OCI-LY7 (cell line): ENCODE measurements around the gene NPEPPS. TPM values are rescaled to one million over a fixed set of nuclear protein-coding genes. Genes with fewer than 3 reads are reported as not detected.

Source experiments
- BruUV-seq: library from RNA; stranded (reverse); fragments of 400-500 nt; replicated peaks from 2 replicates; lab custom pipeline; 2021; lab: Mats Ljungman, UMichigan
- CTCF ChIA-PET: fragments of 300-600 bp; sonication (Branson Sonifier 250); formaldehyde crosslinking; loops from one replicate; lab custom pipeline; 2022; ENCODE audit warnings: antibody characterized with exemption; ENCODE audit not compliant: unreplicated experiment; lab: Charles Lee
- POLR2A ChIA-PET: fragments of 300-600 bp; sonication (Branson Sonifier 250); formaldehyde crosslinking; loops from one replicate; lab custom pipeline; 2022; ENCODE audit warnings: antibody characterized with exemption; lab: Charles Lee
- DNase-seq: peaks from one replicate; pipeline ENCODE4 v3.0.0-alpha.2; 2015; ENCODE audit warnings: low spot score
- H2AFZ ChIP-seq: fragments of 200-600 bp; sonication (generic), shearing (Covaris generic); 2 replicates; pipeline ENCODE4 v1.6.1; 2014; ENCODE audit warnings: mild to moderate bottlenecking, antibody characterized with exemption, low read length, moderate library complexity
- H3K27ac ChIP-seq: fragments of 200-600 bp; sonication (generic); 2 replicates; pipeline ENCODE4 v1.5.1; 2014; ENCODE audit warnings: mixed run types, low read depth, mild to moderate bottlenecking, moderate library complexity, low read length, inconsistent platforms; ENCODE audit not compliant: poor library complexity, severe bottlenecking
- H3K36me3 ChIP-seq: fragments of 200-600 bp; sonication (generic); 2 replicates; pipeline ENCODE4 v1.6.1; 2014; ENCODE audit warnings: mild to moderate bottlenecking, antibody characterized with exemption, low read length, moderate library complexity, mixed read lengths; ENCODE audit not compliant: insufficient read depth
- H3K4me1 ChIP-seq: fragments of 200-600 bp; sonication (generic); 2 replicates; pipeline ENCODE4 v1.5.1; 2014; ENCODE audit warnings: mild to moderate bottlenecking, low read length; ENCODE audit not compliant: insufficient read depth, poor library complexity, severe bottlenecking
- H3K4me2 ChIP-seq: fragments of 200-600 bp; sonication (generic); 2 replicates; pipeline ENCODE4 v1.6.1; 2014; ENCODE audit warnings: mild to moderate bottlenecking, low read length
- H3K4me3 ChIP-seq: fragments of 200-600 bp; sonication (generic); 2 replicates; pipeline ENCODE4 v1.5.1; 2014; ENCODE audit warnings: mild to moderate bottlenecking, low read depth, low read length; ENCODE audit not compliant: poor library complexity, severe bottlenecking
- H3K79me2 ChIP-seq: fragments of 200-600 bp; sonication (generic); 2 replicates; pipeline ENCODE4 v1.6.1; 2016; ENCODE audit warnings: low read depth, mild to moderate bottlenecking, low read length, moderate library complexity, mixed read lengths; ENCODE audit not compliant: insufficient read depth
- H3K9me2 ChIP-seq: fragments of 200-600 bp; sonication (generic); 2 replicates; pipeline ENCODE4 v1.6.1; 2016; ENCODE audit warnings: mild to moderate bottlenecking, low read length, mixed read lengths; ENCODE audit not compliant: insufficient read depth
- H3K9me3 ChIP-seq: fragments of 200-600 bp; sonication (generic); 2 replicates; pipeline ENCODE4 v1.6.1; 2014; ENCODE audit warnings: mild to moderate bottlenecking, mixed run types, low read length, mixed read lengths
- H4K20me1 ChIP-seq: fragments of 200-600 bp; sonication (generic); 2 replicates; pipeline ENCODE4 v1.6.1; 2014; ENCODE audit warnings: mild to moderate bottlenecking, antibody characterized with exemption, low read length, moderate library complexity, mixed read lengths; ENCODE audit not compliant: insufficient read depth
- CTCF ChIP-seq: fragments of 200-600 bp; sonication (generic); conservative IDR thresholded peaks from 2 replicates; pipeline ENCODE4 v1.5.1; 2014; ENCODE audit warnings: mild to moderate bottlenecking, antibody characterized with exemption, low read length, moderate library complexity, mixed read lengths
- EZH2phosphoT487 ChIP-seq: fragments of 200-600 bp; sonication (generic); IDR thresholded peaks from 2 replicates; pipeline ENCODE4 v1.6.1; 2018; ENCODE audit warnings: low read depth, borderline replicate concordance, mild to moderate bottlenecking, mixed run types, antibody characterized with exemption, low read length, moderate library complexity, mixed read lengths
- intact Hi-C: fragments of 100-400 bp; cut with micrococcal nuclease; formaldehyde crosslinking; loops from one replicate; pipeline ENCODE4 v1.10.0; 2022; ENCODE audit not compliant: unreplicated experiment
- total RNA-seq, 2 experiments: library from RNA; depleted of rRNA in 1 of 2; stranded (reverse); fragments of >200 nt in 1 of 2; shearing (Covaris generic) in 1 of 2; gene quantifications; 2 replicates each; pipeline ENCODE4 v1.2.3, GENCODE V29; 2014 to 2022

NPEPPS gene
- total RNA-seq, 2 experiments from 2014 or later: 46.8 to 111 TPM

- ChIA-PET POLR2A (no interaction called here), CTCF (no interaction called here)
- BruUV-seq: no TSS peak
- Histone ChIP-seq H3K27ac (no peak overlapping the region), H3K9me3 (no peaks in the 10 kb centered on the region), H3K79me2 (no peaks in the 10 kb centered on the region), H2AFZ (no peak overlapping the region), H4K20me1 (no peaks in the 10 kb centered on the region), H3K4me3 (no peak overlapping the region), H3K4me1 (no peaks in the 10 kb centered on the region), H3K36me3 (peaks cover 8% of the 10 kb centered on the region), H3K9me2 (no peaks in the 10 kb centered on the region), H3K4me2 (no peak overlapping the region)
- intact Hi-C loops: no loop called here
- no peak for TF ChIP-seq EZH2phosphoT487
- no peak for TF ChIP-seq CTCF
- DNase-seq: no peak
Measured at GRCh38 chr17:47634870-47635269, 104.0 kb downstream of the NPEPPS start.

GRCh38 chr17:47635734-47636133, 104.8 kb downstream of the NPEPPS start:
- Histone ChIP-seq H3K9me3 (no peaks in the 10 kb centered on the region), H4K20me1 (no peaks in the 10 kb centered on the region), H3K36me3 (peaks cover 8% of the 10 kb centered on the region), H2AFZ (no peak overlapping the region), H3K4me1 (no peaks in the 10 kb centered on the region), H3K9me2 (no peaks in the 10 kb centered on the region), H3K79me2 (no peaks in the 10 kb centered on the region), H3K4me2 (no peak overlapping the region), H3K4me3 (no peak overlapping the region), H3K27ac (no peak overlapping the region)
- ChIA-PET POLR2A (no interaction called here), CTCF (no interaction called here)
- no peak for DNase-seq
- BruUV-seq: no TSS peak
- TF ChIP-seq EZH2phosphoT487: no peak
- no peak for TF ChIP-seq CTCF
- intact Hi-C loops: no loop called here

- ChIA-PET CTCF (no interaction called here), POLR2A (no interaction called here)
- Histone ChIP-seq H3K4me2 (no peak overlapping the region), H4K20me1 (no peaks in the 10 kb centered on the region), H3K79me2 (no peaks in the 10 kb centered on the region), H3K4me1 (peaks cover 4% of the 10 kb centered on the region), H3K27ac (no peak overlapping the region), H3K9me2 (no peaks in the 10 kb centered on the region), H3K4me3 (no peak overlapping the region), H3K9me3 (no peaks in the 10 kb centered on the region), H2AFZ (no peak overlapping the region), H3K36me3 (peaks cover 8% of the 10 kb centered on the region)
- TF ChIP-seq EZH2phosphoT487: no peak
- no peak for TF ChIP-seq CTCF
- no TSS peak for BruUV-seq
- no peak for DNase-seq
- intact Hi-C loops: no loop called here
Measured at GRCh38 chr17:47636273-47637030, 105.5 kb downstream of the NPEPPS start.
